Ishikawa (cell line): ENCODE results near the gene HDAC9.

Experiments
- CEBPB ChIP-seq: IDR thresholded peaks from 2 replicates; pipeline ENCODE4 v1.6.1; 2012
- CREB1 ChIP-seq: IDR thresholded peaks from 2 replicates; pipeline ENCODE4 v1.6.1; 2012; ENCODE audit warnings: low read depth
- EGR1 ChIP-seq: IDR thresholded peaks from 2 replicates; pipeline ENCODE4 v1.6.1; 2012
- EP300 ChIP-seq: IDR thresholded peaks from 2 replicates; pipeline ENCODE4 v1.6.1; 2012; ENCODE audit warnings: borderline replicate concordance
- FOXM1 ChIP-seq: IDR thresholded peaks from 2 replicates; pipeline ENCODE4 v1.6.1; 2012; ENCODE audit warnings: low read depth, borderline replicate concordance
- NFIC ChIP-seq: IDR thresholded peaks from 2 replicates; pipeline ENCODE4 v1.6.1; 2012
- RAD21 ChIP-seq: IDR thresholded peaks from 2 replicates; pipeline ENCODE4 v1.6.1; 2012; ENCODE audit warnings: low read depth
- TAF1 ChIP-seq: IDR thresholded peaks from 2 replicates; pipeline ENCODE4 v1.6.1; 2012; ENCODE audit warnings: low read depth, mild to moderate bottlenecking
- TCF12 ChIP-seq: IDR thresholded peaks from 2 replicates; pipeline ENCODE4 v1.6.1; 2012; ENCODE audit warnings: low read depth
- TEAD4 ChIP-seq: IDR thresholded peaks from 2 replicates; pipeline ENCODE4 v1.6.1; 2012
- YY1 ChIP-seq: IDR thresholded peaks from 2 replicates; pipeline ENCODE4 v1.6.1; 2012; ENCODE audit warnings: low read depth
- ZBTB7A ChIP-seq: IDR thresholded peaks from 2 replicates; pipeline ENCODE4 v1.6.1; 2012; ENCODE audit warnings: low read depth
- TF ChIP-seq, protein P1 (sequence below): IDR thresholded peaks from 2 replicates; pipeline ENCODE4 v1.6.1; 2012
- TF ChIP-seq, protein P2 (sequence below): IDR thresholded peaks from 2 replicates; pipeline ENCODE4 v1.6.1; 2012; ENCODE audit warnings: low read depth, mild to moderate bottlenecking
- TF ChIP-seq, protein P3 (sequence below): IDR thresholded peaks from 2 replicates; pipeline ENCODE4 v1.6.1; 2012

HDAC9 gene

DNA sequence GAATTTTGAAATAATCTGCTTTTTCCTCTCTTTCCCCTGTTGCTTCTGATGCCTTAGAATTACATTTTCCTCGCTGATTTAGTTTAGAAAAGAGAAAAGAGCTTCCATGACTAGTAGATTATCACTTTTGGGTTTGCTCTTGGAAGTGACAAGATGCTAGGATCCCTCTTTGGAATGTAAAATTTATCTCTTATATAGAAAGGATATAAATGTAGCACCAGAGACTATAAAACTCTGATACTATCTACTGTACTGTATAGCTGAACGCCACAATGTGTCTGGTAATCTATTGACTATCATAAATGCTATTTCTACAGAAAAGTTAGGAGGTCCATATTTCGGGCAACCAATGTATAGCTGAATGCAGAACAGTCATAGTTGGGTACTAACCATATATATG, 1.1 kb upstream of the HDAC9 start:
- TF ChIP-seq TEAD4 (no peak), FOXM1 (no peak), TAF1 (no peak), CREB1 (no peak), ZBTB7A (no peak), NFIC (no peak), EP300 (no peak), CEBPB (no peak), RAD21 (no peak), EGR1 (no peak), TCF12 (no peak)
- TF ChIP-seq, protein P1, sequence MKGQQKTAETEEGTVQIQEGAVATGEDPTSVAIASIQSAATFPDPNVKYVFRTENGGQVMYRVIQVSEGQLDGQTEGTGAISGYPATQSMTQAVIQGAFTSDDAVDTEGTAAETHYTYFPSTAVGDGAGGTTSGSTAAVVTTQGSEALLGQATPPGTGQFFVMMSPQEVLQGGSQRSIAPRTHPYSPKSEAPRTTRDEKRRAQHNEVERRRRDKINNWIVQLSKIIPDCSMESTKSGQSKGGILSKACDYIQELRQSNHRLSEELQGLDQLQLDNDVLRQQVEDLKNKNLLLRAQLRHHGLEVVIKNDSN, result no peak
- TF ChIP-seq, protein P2, sequence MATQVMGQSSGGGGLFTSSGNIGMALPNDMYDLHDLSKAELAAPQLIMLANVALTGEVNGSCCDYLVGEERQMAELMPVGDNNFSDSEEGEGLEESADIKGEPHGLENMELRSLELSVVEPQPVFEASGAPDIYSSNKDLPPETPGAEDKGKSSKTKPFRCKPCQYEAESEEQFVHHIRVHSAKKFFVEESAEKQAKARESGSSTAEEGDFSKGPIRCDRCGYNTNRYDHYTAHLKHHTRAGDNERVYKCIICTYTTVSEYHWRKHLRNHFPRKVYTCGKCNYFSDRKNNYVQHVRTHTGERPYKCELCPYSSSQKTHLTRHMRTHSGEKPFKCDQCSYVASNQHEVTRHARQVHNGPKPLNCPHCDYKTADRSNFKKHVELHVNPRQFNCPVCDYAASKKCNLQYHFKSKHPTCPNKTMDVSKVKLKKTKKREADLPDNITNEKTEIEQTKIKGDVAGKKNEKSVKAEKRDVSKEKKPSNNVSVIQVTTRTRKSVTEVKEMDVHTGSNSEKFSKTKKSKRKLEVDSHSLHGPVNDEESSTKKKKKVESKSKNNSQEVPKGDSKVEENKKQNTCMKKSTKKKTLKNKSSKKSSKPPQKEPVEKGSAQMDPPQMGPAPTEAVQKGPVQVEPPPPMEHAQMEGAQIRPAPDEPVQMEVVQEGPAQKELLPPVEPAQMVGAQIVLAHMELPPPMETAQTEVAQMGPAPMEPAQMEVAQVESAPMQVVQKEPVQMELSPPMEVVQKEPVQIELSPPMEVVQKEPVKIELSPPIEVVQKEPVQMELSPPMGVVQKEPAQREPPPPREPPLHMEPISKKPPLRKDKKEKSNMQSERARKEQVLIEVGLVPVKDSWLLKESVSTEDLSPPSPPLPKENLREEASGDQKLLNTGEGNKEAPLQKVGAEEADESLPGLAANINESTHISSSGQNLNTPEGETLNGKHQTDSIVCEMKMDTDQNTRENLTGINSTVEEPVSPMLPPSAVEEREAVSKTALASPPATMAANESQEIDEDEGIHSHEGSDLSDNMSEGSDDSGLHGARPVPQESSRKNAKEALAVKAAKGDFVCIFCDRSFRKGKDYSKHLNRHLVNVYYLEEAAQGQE, result no peak

GRCh38 chr7:18494821-18495408, 634 bp upstream of the HDAC9 start:
- TF ChIP-seq ZBTB7A, result no peak
- no peak for TF ChIP-seq CEBPB
- TF ChIP-seq, protein P3, sequence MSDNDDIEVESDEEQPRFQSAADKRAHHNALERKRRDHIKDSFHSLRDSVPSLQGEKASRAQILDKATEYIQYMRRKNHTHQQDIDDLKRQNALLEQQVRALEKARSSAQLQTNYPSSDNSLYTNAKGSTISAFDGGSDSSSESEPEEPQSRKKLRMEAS, result no peak
- TF ChIP-seq TCF12, result no peak

GRCh38 chr7:18496341-18496700, 772 bp downstream of the HDAC9 start:
- TF ChIP-seq TEAD4, result no peak
- TF ChIP-seq, protein P3, result no peak
- TF ChIP-seq, protein P1, result no peak
- TF ChIP-seq CEBPB, result no peak
- no peak for TF ChIP-seq CREB1
- TF ChIP-seq FOXM1, result no peak
- TF ChIP-seq, protein P2, result no peak
- TF ChIP-seq TCF12, result no peak
- no peak for TF ChIP-seq RAD21
- TF ChIP-seq YY1, result no peak
- no peak for TF ChIP-seq NFIC

- TF ChIP-seq CEBPB (no peak), RAD21 (no peak), EGR1 (no peak), ZBTB7A (no peak), EP300 (no peak), FOXM1 (no peak), NFIC (no peak), TEAD4 (no peak), TCF12 (no peak)
- TF ChIP-seq, protein P2, result no peak
- TF ChIP-seq, protein P3, result no peak
These were observed 1.5 kb downstream of the HDAC9 start for GRCh38 chr7:18497082-18497481.
